Esophagus muscularis mucosa (tissue), 4 donors: ENCODE measurements around the gene CCDC32. TPM values are rescaled to one million over a fixed set of nuclear protein-coding genes. Genes with fewer than 3 reads are reported as not detected.

Experiments used
- DNase-seq: peaks from one replicate; pipeline ENCODE4 v3.0.0-alpha.2; 2017; ENCODE audit errors: extremely low spot score
- H3K27ac ChIP-seq, 4 donors: fragments of 200-600 bp; sonication (generic); replicated peaks in 1 of 4; 1 replicate in 3 of 4; 2 replicates in 1 of 4; pipeline ENCODE4 v1.5.1; 2016 to 2019; ENCODE audit warnings: mild to moderate bottlenecking in 1 of 4
- H3K27me3 ChIP-seq, 4 donors: fragments of 200-600 bp; sonication (generic); one replicate each; pipeline versions ENCODE4 v1.5.1 to v1.6.0; 2016 to 2019
- H3K36me3 ChIP-seq, 4 donors: fragments of 200-600 bp; sonication (generic); one replicate each; pipeline ENCODE4 v1.5.1; 2016 to 2019
- H3K4me1 ChIP-seq, 4 donors: fragments of 200-600 bp; sonication (generic); one replicate each; pipeline ENCODE4 v1.5.1; 2016 to 2019
- H3K4me3 ChIP-seq, 4 donors: fragments of 200-600 bp; sonication (generic); 1 replicate in 2 of 4; 2 replicates in 2 of 4; pipeline ENCODE4 v1.5.1; 2016 to 2019; ENCODE audit warnings: mild to moderate bottlenecking in 4 of 4, moderate library complexity in 1 of 4
- H3K9me3 ChIP-seq, 4 donors: fragments of 200-600 bp; sonication (generic); 1 replicate in 3 of 4; 2 replicates in 1 of 4; pipeline ENCODE4 v1.5.1; 2016 to 2019
- EP300 ChIP-seq: sonication (generic); formaldehyde crosslinking; IDR thresholded peaks from one replicate; pipeline ENCODE4 v1.6.1; 2017; ENCODE audit warnings: antibody characterized with exemption
- POLR2A ChIP-seq: fragments of 450-650 bp; IDR thresholded peaks from one replicate; pipeline ENCODE4 v1.6.1; 2017; ENCODE audit warnings: antibody characterized with exemption, moderate library complexity, mild to moderate bottlenecking, low read depth
- POLR2AphosphoS5 ChIP-seq, 2 donors: sonication (generic); formaldehyde crosslinking; IDR thresholded peaks; one replicate each; pipeline ENCODE4 v1.6.1; 2017; ENCODE audit warnings: antibody characterized with exemption in 2 of 2
- WGBS: methylation state at CpG from one replicate; pipeline ENCODE4 v1.1.5; 2018; 5-methylcytosine and 5-hydroxymethylcytosine counted together
- intact Hi-C: fragments of 100-400 bp; cut with DNase I; formaldehyde crosslinking; loops from one replicate; pipeline ENCODE4 v1.15.1; 2023
- total RNA-seq, 4 donors: library from RNA; depleted of rRNA; stranded (reverse); fragments of >200 nt; gene quantifications; one replicate each; pipeline versions ENCODE4 v1.1.0 to v1.2.1, GENCODE V29; 2016
- TF ChIP-seq, protein P1 (sequence below), 3 experiments: fragments of 200-600 bp in 2 of 3; fragments of 450-650 bp in 1 of 3; sonication (generic) in 2 of 3; IDR thresholded peaks; one replicate each; pipeline ENCODE4 v1.5.1; 2017 to 2019; ENCODE audit warnings: antibody characterized with exemption in 3 of 3, mild to moderate bottlenecking in 2 of 3, moderate library complexity in 1 of 3

CCDC32 gene
- total RNA-seq, 4 donors from 2014 or later, result 24.9 to 38.3 (median 36.0) TPM

DNA sequence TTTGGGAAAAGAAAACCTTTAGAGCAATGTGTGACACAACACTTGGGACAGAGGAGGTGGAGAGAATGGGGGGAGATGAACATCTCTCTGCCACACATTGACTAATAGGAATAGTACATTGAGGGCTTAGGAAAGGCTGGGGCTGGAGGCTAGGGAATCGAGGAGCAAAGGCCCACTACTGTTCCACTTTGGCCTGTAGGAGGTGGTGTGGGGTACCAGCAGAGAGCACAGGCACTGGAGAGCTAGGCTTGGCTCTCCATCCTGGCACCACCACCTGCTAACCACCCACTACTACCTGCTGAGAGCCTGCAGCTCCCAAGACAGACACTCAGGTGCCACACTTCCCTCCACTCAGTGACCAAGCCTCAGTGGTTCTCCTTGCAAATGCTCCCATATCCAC, 19.4 kb downstream of the CCDC32 start:
- intact Hi-C loops, result no loop called here
- DNase-seq, result no peak
- Histone ChIP-seq H3K4me3 (no peak overlapping the region), H3K9me3 (no peaks in the 10 kb centered on the region), H3K27ac (no peak overlapping the region), H3K4me1 (peaks cover 0 to 9% (median 6%) of the 10 kb centered on the region in 4 donors), H3K27me3 (no peaks in the 10 kb centered on the region), H3K36me3 (peaks cover 0 to 43% (median 16%) of the 10 kb centered on the region in 4 donors)
- 71% methylated on average over 1 of the region's 1 CpG for WGBS
- TF ChIP-seq POLR2AphosphoS5 (IDR thresholded peaks at IDR 0.05) (no peak), POLR2A (no peak), EP300 (no peak)
- TF ChIP-seq, protein P1, sequence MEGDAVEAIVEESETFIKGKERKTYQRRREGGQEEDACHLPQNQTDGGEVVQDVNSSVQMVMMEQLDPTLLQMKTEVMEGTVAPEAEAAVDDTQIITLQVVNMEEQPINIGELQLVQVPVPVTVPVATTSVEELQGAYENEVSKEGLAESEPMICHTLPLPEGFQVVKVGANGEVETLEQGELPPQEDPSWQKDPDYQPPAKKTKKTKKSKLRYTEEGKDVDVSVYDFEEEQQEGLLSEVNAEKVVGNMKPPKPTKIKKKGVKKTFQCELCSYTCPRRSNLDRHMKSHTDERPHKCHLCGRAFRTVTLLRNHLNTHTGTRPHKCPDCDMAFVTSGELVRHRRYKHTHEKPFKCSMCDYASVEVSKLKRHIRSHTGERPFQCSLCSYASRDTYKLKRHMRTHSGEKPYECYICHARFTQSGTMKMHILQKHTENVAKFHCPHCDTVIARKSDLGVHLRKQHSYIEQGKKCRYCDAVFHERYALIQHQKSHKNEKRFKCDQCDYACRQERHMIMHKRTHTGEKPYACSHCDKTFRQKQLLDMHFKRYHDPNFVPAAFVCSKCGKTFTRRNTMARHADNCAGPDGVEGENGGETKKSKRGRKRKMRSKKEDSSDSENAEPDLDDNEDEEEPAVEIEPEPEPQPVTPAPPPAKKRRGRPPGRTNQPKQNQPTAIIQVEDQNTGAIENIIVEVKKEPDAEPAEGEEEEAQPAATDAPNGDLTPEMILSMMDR (IDR thresholded peaks at IDR 0.05), result no peak

DNA sequence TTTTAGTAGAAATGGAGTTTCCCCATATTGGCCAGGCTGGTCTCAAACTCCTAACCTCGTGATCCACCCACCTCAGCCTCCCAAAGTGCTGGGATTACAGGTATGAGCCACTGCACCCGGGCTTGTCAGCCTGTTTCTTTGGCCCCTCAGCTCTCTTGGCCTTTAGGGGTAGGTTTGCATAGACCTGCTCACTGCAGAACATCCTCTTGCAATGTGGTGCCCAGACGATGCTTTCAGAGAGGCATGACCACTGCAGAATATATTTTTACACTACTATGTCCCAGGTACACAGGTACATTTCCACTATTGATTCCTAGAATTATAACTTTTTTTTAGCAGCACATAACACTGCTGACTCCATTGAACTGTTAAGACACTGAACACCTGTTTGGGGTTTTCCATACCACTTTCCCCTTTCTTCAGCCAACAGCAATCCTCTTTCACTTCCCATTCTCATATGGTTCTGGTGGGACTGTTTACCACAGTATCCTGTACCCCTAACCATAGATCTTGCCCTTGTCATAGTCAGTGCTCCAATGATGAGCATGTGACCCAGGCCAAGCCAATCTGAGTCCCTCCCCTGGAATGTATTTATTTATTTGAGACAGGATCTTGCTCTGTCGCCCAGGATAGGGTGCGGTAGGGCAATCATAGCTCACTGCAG, 21.1 kb downstream of the CCDC32 start:
- TF ChIP-seq, protein P1 (IDR thresholded peaks at IDR 0.05), result no peak
- TF ChIP-seq POLR2A, result no peak
- no peak for TF ChIP-seq EP300
- no peak for TF ChIP-seq POLR2AphosphoS5 (IDR thresholded peaks at IDR 0.05)
- Histone ChIP-seq H3K27me3 (no peaks in the 10 kb centered on the region), H3K4me3 (no peak overlapping the region), H3K27ac (no peak overlapping the region), H3K36me3 (peaks cover 0 to 31% (median 11%) of the 10 kb centered on the region in 4 donors), H3K4me1 (no peaks in the 10 kb centered on the region), H3K9me3 (no peaks in the 10 kb centered on the region)
- DNase-seq, result no peak
- 86% methylated on average over 5 of the region's 5 CpGs for WGBS
- intact Hi-C loops, result no loop called here

DNA sequence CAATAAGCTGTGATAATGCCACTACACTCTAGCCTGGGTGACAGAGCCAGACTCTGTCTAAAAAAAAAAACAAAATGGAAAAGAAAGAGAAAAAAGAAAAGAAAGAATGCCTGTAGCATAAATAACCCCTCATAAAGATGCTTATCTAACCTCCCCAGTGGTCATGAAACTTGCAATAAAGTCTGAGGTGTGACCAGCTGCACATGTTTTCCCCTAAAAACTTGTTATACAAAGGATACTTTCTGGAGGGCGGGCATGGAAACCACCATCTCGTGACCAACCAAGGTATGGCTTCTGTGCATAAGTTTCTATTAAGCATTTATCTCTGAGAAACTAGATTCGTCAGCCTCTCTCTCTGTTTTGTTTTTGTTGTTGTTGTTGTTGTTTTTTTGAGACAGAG, 21.8 kb downstream of the CCDC32 start:
- WGBS, result 92% methylated on average over 3 of the region's 3 CpGs
- peaks cover 0 to 31% (median 8%) of the 10 kb centered on the region in 4 donors for H3K36me3 ChIP-seq
- H3K9me3 ChIP-seq, result no peaks in the 10 kb centered on the region
- H3K27ac ChIP-seq, result no peak overlapping the region
- no peak overlapping the region for H3K4me3 ChIP-seq
- TF ChIP-seq POLR2AphosphoS5 (IDR thresholded peaks at IDR 0.05) (no peak), EP300 (no peak), POLR2A (no peak)
- TF ChIP-seq, protein P1 (IDR thresholded peaks at IDR 0.05), result no peak
- H3K27me3 ChIP-seq, result no peaks in the 10 kb centered on the region
- no peaks in the 10 kb centered on the region for H3K4me1 ChIP-seq
- no peak for DNase-seq
- intact Hi-C loops, result no loop called here

DNA sequence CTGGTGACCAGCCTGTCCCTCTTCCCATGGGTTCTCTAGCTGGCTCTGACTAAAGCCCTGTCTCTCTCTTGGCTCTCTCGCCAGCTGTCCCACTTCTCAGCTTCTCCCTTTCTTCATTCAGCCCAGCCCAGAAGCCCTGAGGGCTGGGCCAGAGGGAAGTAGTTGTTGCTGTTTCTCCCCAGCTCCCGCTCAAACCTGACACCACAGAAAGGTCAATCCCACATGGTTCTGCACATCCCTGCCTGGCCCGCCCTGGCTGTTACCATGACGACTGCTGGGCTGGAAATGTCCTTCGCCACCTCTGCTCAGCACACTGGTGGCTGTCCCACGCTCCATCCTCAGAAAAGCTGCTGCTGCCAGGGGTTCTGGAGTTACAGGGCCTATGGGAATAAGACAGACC, 25.9 kb downstream of the CCDC32 start:
- H3K36me3 ChIP-seq, result peaks cover 0 to 22% (median 0%) of the 10 kb centered on the region in 4 donors
- TF ChIP-seq EP300 (no peak), POLR2A (no peak), POLR2AphosphoS5 (IDR thresholded peaks at IDR 0.05) (no peak)
- TF ChIP-seq, protein P1 (IDR thresholded peaks at IDR 0.05), result no peak
- no peak overlapping the region for H3K27ac ChIP-seq

DNA sequence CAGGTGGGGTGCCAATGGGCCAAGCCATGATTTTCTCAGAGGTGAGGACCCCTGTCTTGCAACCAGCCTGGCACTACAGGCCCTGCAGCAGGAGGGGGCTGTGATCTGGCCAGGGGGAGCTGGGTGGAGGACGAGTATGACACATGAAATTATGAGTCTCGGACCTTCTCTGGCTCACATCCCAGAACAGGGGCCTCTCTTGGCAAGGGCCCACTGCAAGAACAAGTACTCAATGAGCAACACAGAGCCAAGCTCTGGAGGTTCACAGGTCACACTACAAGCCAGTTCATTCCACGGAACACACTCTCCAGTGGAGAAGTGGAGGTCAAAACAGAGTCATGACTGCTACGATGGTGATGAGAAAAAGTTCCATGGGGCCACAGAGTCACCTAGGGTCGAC, 28.3 kb downstream of the CCDC32 start:
- TF ChIP-seq POLR2AphosphoS5 (IDR thresholded peaks at IDR 0.05) (no peak), POLR2A (no peak), EP300 (no peak)
- TF ChIP-seq, protein P1 (IDR thresholded peaks at IDR 0.05), result no peak
- no peak overlapping the region for H3K27ac ChIP-seq
- no peak for DNase-seq
- intact Hi-C loops, result no loop called here
- 47% methylated on average over 5 of the region's 5 CpGs for WGBS
- peaks cover 0 to 22% (median 0%) of the 10 kb centered on the region in 4 donors for H3K36me3 ChIP-seq
- no peaks in the 10 kb centered on the region for H3K9me3 ChIP-seq
- H3K4me1 ChIP-seq, result peaks cover 0 to 6% (median 0%) of the 10 kb centered on the region in 4 donors
- H3K27me3 ChIP-seq, result no peaks in the 10 kb centered on the region
- no peak overlapping the region for H3K4me3 ChIP-seq

More for the DNA sequence above, 25.9 kb downstream of the CCDC32 start:
- Histone ChIP-seq H3K4me1 (peaks cover 0 to 6% (median 0%) of the 10 kb centered on the region in 4 donors), H3K4me3 (no peak overlapping the region), H3K9me3 (no peaks in the 10 kb centered on the region), H3K27me3 (no peaks in the 10 kb centered on the region)
- no peak for DNase-seq
- 86% methylated on average over 6 of the region's 6 CpGs for WGBS
- intact Hi-C loops, result no loop called here
